ENCODE measurements around the gene AQP12B.

GRCh38 chr2:240646900-240647502, 35.7 kb downstream of the AQP12B start:
- TF ChIP-seq CTCF (IDR thresholded peaks at IDR 0.05; ENCODE audit: low read depth, low read length, missing input control) (no peak), ATF3 (IDR thresholded peaks at IDR 0.05) (no peak), MAX (IDR thresholded peaks at IDR 0.05) (no peak), RAD21 (IDR thresholded peaks at IDR 0.05) (no peak), REST (IDR thresholded peaks at IDR 0.05) (no peak), TAF1 (conservative IDR thresholded peaks at IDR 0.05) (no peak), EGR1 (IDR thresholded peaks at IDR 0.05; ENCODE audit: low read depth in 2 of 2) (no peak), JUND (IDR thresholded peaks at IDR 0.05) (no peak), FOXA2 (IDR thresholded peaks at IDR 0.05) (no peak), SP1 (IDR thresholded peaks at IDR 0.05) (no peak), YY1 (IDR thresholded peaks at IDR 0.05) (no peak), ZBTB33 (IDR thresholded peaks at IDR 0.05) (no peak)

Data from liver (tissue), 3 donors.